ENCODE measurements around the gene GBE1.

DNA sequence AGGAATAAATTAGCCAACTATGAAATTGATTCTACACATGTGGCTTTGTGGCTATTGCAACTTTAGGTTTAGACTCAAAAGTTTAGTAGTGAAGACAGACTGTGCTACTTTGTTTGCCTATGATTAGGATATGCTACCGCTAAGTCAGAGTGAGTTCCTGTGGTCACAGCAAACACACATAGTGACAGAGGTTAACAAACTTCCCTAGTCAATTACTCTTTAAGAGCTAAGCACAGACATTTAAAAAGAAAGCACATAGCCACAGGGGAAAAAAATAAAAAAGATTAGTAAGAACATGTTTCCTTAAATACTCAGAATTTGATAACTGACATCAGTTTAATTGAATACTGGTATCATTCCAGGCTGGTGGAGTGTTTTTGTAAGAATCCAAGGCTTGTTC lies 207.1 kb downstream of the GBE1 start:
- TF ChIP-seq, protein P1, sequence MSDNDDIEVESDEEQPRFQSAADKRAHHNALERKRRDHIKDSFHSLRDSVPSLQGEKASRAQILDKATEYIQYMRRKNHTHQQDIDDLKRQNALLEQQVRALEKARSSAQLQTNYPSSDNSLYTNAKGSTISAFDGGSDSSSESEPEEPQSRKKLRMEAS (CRISPR knock-in tag; IDR thresholded peaks at IDR 0.05) = no peak
- TF ChIP-seq SP1 (CRISPR knock-in tag; IDR thresholded peaks at IDR 0.05) (no peak), KLF10 (CRISPR knock-in tag; IDR thresholded peaks at IDR 0.05) (no peak), ZNF589 (CRISPR knock-in tag; IDR thresholded peaks at IDR 0.05; ENCODE audit: low read depth) (no peak), EZH2 (IDR thresholded peaks at IDR 0.05; ENCODE audit: borderline replicate concordance, low read depth, low read length) (no peak), JUND (IDR thresholded peaks at IDR 0.05; ENCODE audit: borderline replicate concordance, low read depth, low read length) (no peak), JUND (tag; IDR thresholded peaks at IDR 0.05; ENCODE audit: borderline replicate concordance, low read depth, low read length) (no peak), HNRNPK (IDR thresholded peaks at IDR 0.05; ENCODE audit: low read depth, low read length, poor library complexity, severe bottlenecking) (no peak), BACH1 (tag; IDR thresholded peaks at IDR 0.05) (no peak), SP2 (IDR thresholded peaks at IDR 0.05; ENCODE audit: extremely low read depth, low read depth, low read length, poor library complexity, severe bottlenecking) (no peak), OTX1 (CRISPR knock-in tag; IDR thresholded peaks at IDR 0.05) (no peak), GTF2E2 (tag; IDR thresholded peaks at IDR 0.05) (no peak)
- TF ChIP-seq, protein P2, sequence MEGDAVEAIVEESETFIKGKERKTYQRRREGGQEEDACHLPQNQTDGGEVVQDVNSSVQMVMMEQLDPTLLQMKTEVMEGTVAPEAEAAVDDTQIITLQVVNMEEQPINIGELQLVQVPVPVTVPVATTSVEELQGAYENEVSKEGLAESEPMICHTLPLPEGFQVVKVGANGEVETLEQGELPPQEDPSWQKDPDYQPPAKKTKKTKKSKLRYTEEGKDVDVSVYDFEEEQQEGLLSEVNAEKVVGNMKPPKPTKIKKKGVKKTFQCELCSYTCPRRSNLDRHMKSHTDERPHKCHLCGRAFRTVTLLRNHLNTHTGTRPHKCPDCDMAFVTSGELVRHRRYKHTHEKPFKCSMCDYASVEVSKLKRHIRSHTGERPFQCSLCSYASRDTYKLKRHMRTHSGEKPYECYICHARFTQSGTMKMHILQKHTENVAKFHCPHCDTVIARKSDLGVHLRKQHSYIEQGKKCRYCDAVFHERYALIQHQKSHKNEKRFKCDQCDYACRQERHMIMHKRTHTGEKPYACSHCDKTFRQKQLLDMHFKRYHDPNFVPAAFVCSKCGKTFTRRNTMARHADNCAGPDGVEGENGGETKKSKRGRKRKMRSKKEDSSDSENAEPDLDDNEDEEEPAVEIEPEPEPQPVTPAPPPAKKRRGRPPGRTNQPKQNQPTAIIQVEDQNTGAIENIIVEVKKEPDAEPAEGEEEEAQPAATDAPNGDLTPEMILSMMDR (IDR thresholded peaks at IDR 0.05 in 2 of 3, conservative IDR thresholded peaks at IDR 0.05 in 1 of 3; ENCODE audit: insufficient read depth in 2 of 3, low read depth in 1 of 3, low read length in 3 of 3) = no peak
- TF ChIP-seq, protein P3, sequence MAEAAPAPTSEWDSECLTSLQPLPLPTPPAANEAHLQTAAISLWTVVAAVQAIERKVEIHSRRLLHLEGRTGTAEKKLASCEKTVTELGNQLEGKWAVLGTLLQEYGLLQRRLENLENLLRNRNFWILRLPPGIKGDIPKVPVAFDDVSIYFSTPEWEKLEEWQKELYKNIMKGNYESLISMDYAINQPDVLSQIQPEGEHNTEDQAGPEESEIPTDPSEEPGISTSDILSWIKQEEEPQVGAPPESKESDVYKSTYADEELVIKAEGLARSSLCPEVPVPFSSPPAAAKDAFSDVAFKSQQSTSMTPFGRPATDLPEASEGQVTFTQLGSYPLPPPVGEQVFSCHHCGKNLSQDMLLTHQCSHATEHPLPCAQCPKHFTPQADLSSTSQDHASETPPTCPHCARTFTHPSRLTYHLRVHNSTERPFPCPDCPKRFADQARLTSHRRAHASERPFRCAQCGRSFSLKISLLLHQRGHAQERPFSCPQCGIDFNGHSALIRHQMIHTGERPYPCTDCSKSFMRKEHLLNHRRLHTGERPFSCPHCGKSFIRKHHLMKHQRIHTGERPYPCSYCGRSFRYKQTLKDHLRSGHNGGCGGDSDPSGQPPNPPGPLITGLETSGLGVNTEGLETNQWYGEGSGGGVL (CRISPR knock-in tag; IDR thresholded peaks at IDR 0.05) = no peak
